Amniotic stem cell (primary cell): ENCODE measurements around the gene KCNJ5.

Experiments
- DNase-seq: peaks from one replicate; lab custom pipeline; 2025; lab: John Stamatoyannopoulos, UW

The KCNJ5 gene

DNA sequence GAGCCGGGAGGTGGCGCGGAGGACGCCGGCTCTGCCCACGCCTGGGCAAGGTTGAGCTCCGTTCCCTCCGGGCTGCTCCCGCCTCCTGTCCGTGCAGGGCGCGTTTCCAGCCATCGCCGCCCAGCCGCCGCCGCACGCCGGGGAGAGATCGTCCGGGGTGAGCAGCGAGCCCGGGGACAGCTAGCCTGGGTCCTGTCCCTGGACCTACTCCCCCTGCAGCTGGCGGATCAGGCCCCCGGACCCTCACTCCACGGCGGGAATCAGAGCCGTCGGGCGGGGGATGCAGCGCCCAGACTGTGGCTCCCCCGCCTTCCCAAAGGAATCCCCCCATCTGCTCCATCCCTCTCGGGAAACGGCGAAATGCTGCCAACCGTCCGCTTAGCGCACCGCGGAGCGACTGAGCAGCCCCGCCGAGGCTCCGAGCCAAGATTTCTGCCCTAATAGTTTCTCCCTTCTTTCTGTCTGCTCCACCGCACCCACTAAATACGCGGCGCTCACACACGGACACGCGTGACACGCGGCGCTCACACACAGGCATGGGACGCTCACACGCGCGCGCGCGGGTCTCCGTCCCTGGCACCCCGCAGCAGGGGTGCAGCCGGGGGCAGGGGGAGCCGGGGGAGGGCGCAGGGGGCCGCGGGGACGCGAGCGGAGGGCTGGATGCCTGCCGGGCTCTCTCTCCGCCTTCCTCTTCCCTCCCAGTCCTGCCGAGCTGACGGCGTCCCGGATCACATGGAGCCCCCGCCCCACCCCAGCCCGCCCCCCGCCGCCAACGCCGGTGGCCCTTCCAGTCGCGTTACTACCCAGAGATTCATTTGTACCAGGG, at the start of gene KCNJ5:
Gene KCNJ5 (plus strand): TSS at position 814 of the 826 bp plus-strand sequence. CDS start 19,918 bp downstream, outside the sequence.
- no peak for DNase-seq

DNA sequence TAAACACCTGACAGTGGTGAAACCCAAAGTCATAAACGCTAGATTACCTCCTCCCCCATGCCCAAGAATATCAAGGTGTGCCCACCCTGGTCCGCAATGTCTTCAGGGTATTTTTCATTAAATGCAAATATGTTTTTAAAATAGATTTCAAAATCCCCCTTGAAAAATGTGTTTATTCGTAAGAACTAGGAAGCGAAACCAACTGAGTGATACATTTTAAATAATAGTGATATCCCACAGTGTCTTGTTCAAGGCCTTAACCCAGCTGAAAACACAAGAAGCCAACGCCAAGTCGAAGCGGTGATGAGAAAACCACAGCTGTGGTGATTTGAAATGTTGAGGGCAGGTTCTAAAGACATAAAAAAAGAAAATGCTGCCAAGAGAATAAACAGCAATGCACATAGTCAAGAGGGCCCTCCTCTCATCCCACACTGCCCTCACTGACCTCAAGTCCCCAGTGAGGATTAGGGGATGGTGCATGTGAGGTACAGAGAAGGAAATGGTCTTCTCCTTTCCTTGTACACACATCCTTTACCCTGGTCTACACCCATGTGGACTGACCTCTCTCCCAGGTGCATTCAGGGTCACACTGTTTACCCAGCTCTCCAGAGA, 49.6 kb upstream of the KCNJ5 start:
- no peak for DNase-seq

DNA sequence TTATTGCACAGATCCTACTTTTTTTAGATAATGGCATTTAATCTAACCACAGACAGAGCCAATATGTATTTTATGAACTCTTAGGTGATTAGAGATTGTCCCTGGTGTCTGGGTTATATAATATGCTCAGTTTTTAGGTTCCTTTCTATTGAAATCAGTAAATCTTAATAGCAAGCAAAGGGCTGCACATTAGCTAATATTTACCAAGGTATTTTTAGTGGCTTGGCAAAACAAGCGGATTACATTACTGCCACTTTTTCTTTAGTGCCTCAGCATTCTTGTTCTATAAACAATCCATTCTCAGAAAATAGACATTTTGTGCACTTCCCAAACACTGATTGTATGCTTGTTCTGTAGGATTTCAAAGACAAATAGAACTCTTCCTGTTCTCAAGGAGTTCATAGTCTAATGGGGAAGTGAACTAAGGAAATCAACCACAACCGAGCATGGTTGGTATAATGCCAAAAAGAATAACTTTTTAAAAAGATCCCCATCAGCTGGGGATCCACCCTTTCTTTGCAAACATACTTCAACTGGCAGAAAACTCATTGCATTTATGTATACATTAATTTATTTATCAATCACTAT, 47.9 kb upstream of the KCNJ5 start:
- DNase-seq: no peak

DNA sequence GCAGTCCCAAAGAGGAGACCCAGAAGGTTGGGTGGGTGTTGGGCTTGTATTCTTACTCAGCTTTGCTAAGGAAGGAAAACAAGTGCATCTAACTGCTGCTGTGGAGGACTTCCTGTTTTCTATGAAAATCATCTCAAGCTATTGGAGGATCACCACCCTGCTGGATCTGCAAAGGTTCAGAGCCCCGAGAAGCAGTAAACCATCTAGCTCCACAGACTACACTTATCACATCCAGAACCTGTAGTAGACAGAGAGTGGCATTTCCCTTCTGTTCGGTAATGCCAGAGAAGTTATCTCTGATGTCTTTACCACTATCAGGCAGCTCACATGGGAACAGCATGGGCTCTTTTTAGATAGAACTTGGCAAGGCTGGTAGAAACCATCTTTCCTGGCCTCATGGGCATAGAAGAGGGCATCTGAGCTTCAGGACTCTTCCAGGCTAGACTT, 45.8 kb upstream of the KCNJ5 start:
- no peak for DNase-seq

DNA sequence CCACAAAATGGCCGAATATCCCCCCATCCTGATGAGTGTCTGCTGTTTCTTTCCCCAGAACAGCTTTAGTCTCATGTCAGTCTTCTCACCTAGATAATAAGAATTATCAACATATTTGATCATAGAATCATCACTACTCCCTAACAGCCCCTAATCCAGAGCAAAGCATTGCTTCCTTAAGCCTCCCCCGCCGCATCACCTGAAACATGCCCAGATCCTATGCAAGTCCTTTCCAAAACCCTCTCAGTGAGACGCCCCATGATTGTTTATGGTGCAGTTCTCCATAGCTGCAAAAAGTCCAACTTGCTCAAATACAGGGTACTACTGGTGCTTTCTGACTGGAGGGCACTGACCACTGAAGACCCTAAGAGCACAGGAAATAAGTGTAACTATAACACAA, 44.2 kb upstream of the KCNJ5 start:
- DNase-seq: no peak

DNA sequence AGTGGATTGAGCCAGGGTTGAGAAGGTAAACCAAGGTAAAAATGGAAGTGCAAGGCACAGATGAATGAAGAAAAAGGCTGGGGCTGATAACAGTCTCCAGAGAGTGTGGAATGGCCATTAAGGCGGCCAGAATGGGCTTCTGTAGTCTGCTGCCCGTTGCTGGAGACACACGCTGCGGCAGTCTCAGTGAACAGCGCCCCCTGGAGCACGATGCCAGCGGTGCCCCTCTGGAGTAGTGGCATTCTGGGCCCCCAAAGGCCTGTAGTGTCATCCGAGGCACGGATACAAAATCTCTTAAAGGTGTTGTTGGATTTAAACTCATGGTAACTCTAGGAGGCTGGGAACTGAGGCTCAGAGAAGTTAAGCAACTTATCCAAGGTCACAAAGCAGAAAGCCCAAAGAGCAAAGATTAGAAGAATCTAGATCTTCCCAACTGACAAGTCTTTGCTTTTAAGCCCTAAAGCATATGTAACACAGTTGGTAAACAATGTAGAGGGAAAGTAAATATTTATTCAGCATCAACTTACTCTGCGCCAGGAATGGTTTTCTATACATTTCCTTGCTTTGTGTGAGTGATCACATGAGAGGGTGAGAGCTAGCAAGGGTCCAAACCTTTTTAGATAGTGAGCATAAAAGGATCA, 42.2 kb upstream of the KCNJ5 start:
- no peak for DNase-seq

DNA sequence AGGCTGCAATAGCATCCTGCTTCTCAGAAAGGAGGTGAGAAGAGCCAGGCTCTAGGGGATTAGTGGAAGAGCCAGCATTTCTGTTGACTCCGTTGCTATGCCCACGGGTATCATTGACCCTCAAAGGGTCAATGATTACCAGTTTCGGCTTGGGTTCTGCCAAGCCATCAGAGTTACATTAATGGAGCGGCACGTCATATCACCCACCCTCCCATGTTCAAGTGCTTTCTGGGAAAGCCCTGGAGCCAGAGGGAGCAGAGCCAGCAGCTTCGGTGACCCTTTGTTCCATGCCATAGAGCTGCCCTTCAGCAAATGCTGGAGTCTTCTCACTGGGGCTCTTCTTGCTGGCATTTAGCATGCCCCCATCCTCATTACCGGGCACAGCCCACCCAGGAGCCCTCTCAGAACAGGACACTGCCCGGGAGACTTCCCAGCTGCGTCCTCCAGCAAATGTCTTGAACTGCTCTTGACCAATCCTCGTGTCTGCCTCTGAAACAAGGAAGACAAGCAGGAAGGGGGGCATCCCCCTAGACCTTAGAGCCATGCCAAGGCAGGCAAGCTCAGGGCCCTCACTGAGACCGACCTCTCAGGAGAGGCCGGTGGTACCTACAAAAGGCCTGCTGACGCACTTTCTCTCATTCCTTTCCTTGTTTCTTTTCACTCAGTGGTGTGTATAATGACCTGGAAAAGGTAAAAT, 38.7 kb upstream of the KCNJ5 start:
- DNase-seq: no peak

DNA sequence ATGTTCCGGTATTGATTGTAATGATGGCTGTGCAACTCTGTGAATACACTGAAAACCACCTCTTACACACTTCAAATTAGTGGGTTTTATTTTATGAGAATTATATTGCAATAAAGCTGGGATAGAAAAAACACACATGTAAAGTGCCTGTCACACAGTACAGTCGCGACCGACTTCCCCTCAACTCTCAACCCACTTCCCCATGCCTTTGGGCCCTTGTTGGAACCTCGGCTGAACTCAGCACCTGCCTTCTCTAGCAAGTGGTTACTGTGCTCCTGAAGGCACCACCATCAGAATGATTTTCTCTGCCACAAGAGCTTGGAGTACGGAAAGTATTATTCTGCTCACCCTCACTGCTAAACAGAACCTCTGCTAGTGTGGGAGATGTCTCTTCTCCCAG, 37.6 kb upstream of the KCNJ5 start:
- no peak for DNase-seq

DNA sequence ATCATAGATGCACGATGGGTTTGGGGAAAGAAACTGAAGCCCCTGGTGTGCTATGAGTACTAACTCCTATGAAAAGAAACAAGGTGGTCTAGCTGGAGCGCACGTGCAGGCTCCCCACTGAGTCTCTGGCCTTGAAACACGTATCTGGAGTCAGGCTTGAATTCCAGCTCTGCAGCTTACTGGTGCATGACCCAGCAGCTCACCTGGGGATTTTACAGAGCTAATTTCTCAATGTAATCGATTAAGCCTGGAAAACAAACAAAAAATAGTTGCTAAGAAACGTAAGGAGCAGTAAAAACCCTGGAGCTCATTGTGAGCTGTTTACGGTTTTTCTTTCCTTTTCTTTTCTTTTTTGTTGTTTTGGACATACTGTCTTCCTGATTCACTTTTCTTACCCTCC, 36.3 kb upstream of the KCNJ5 start:
- no peak for DNase-seq

DNA sequence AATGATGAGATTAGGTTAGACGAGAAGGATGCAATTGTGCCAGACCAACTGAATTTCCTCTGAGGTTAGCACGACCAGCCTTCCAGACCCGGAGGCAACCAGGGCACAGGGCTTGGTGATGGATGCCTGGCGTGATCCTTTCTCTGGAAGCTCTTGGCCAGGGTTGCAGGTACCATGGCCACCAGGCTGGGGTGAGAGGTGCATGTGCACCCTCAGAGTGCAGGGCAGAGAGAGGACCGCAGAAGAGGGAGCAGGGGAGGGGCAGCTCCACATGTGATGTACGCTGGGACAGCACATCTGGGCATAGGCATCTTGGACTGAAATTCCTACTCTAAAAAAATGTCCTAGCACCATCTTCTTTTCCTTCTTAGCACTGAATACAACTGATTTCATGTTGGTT, 34.9 kb upstream of the KCNJ5 start:
- DNase-seq: no peak

DNA sequence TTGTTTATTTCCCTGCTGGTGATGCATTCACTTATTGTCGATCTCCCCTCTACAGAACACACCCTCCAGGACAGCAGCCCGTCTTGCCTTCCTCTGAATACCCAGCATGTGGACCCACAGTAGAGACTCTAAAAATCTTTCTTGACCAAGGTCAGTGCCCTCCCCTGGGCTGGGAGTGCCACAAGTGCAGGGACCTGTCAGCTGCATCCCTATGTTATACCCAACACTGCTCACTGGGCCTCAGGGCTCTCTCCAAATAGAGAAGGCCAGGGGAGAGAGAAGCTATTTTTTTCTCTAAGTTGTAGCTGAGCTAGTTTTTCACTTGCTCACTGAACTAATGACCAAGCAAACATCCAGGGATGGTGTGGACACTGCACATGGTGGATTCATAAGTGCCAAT, 33.8 kb upstream of the KCNJ5 start:
- DNase-seq: no peak

DNA sequence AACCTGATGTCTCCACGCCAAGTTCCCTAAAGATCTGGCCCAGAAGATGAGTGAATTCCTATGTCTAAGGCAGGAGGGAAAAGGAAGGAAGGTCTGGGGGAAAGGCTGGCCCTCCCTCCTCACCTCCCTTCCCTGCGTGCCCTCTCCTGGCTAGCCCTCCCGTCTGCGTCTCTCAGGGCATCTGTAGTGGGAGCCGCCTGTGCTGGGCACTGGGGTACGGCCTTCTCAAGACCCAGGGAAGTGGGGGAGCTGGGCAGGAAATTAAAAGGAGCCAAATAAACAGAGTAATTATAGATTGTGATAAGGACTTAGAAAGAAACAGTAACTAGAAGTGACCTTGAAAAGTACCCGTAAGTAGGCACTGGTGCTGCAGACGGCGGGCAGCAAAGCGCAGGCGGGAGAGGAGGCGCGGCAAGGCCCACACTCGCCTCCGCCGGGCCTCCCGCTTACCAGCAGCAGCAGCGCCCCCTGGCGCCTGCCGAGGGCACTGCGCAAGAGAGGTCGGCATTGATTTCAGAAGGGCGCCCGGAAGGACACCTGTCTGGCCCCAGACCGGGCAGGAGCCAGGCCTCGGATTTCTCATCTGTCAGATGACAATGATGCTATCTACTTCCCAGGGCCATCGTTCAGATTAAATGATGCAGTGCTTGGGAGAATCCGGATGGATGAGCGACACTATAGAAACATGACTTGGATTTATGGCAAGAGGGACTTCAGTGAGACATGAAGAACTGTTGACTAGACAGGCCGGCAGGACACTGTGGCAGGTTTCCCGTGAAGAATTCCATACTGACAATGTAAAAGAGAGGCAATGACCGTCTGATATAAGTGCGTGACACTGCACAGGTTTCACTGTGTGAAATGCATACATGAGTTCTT, 31.4 kb upstream of the KCNJ5 start:
- DNase-seq: no peak

DNA sequence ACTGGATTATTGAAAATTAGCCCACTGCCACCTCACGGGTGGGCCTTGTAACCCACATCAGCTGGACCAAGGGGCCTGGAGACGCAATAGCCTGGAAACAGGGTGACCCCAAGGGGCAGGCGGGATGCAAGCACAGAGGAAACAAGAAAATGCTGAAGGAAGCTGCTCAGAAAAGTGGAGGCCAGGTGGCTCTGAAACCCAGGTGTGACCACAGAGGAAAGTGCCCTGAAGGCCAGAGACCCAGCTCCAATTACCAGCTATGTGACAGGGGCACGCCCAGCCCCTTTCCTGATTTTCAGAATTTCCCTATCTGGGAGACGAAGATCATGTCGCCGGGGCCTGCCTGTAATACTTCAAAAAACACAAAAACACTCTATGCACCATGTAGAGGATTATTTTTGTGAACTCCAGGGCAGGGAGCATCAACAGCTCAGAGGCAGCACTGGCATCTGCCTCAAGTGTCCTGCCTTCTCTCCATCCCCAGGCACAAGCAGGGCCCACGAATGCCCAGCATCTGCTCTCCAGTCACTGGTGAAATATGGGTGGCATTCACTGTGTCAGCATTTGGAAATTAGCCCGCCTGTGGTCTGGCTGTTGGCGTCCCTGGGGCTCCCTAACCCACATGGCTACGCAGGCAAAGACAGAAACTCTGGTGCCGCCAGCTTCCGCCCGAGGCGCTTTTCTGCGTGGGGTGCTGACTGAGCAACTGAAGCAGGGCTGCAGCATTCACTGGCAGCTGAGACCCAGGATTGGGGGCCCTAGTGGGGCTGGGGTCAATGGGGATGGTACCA, 30.4 kb upstream of the KCNJ5 start:
- peak; percentile 79 for DNase-seq

DNA sequence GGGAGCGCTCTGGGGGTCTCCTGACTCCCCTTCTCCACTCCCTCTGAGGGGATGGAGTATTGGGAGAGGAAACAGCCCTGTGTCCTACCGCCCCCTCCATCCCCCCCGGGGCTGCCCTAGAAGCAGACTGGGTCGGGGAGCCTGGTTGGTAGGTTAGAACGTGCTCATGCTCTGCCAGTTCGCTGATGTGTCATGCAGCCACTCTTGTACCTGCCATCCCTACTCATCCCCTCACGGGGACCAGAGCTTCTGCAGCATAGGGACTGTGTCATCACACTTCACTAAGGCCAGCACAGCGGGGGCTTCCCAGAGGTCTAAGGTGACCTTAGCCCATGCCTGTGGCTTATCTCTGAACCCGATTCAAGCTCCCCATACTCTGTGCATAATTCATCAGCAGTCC, 28.8 kb upstream of the KCNJ5 start:
- no peak for DNase-seq

DNA sequence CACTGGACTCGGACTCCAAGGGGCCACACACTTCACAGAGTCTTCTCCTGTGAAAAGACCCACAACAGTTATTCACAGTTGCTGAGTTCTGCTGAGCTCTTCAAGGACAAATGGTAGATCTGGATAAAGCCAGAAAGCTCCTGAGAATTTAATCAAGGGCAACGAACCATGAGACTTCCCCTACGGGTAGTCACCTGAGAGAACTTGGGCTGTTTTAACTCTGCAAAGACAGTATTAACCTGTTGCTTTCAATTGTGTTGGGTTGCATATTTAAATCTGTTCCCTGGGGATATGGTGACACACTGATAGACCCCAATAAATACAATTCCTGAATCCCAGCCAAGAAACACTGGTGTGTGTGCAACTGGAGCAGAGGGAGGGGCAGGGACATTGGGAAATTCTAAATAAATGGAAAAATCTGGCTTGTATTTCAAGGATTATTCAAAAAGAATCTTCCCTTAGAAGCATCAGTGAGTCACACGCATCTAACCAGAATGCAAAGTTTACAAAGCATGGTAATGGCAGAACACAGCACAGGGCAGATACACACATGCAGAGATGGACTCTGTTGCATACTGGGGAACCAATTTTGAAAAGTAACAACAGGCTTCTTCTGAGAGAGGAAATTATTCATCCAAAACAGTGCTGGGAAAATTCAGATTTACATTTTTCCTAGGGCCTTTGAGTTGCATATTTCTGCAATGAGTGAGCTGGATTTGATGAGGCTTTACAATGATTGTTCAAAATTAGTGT, 28.1 kb upstream of the KCNJ5 start:
- DNase-seq: peak; percentile 54

DNA sequence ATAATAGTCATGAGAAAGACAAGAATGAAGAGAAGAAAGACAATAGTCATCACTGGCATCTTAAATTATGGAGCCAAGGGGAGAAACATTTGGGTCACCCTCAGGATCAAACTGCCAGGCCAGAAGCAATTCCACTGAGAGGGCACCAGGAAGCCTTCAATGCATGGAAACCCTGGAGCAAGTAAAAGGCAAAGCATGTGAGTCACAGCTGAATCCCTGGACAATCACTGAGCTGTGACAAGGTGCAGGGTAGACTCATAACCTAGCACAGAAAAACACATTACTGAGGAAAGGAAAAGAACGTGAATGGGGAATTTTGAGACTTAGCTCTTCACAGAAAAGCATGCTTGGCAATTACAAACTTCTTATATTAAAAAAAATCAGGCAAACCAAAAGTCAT, 25.7 kb upstream of the KCNJ5 start:
- peak; percentile 7 for DNase-seq

DNA sequence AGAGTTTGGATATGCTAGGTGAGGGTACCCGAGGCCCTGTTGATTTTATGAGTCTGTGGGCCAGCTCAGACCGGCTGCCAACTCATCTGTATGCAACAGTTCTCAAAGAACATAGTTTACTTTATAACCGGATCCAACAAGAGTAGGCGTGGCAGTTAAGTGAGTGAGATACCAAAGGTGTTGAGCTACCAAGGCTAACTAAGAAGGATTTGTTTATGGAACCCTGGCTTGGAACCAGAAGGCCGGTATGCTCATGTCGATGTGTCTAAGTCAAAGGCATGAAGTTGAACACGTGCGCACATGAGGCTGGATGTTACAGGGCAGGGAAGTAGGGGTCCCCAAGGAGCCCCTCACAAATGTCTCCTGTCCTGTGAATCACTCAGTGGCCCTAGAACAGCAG, 23.9 kb upstream of the KCNJ5 start, which contains the start of gene KCNJ1:
Gene KCNJ1 (minus strand): TSS at position 20 of the 400 bp plus-strand sequence. CDS start 27,053 bp downstream, outside the sequence.
- DNase-seq: no peak

DNA sequence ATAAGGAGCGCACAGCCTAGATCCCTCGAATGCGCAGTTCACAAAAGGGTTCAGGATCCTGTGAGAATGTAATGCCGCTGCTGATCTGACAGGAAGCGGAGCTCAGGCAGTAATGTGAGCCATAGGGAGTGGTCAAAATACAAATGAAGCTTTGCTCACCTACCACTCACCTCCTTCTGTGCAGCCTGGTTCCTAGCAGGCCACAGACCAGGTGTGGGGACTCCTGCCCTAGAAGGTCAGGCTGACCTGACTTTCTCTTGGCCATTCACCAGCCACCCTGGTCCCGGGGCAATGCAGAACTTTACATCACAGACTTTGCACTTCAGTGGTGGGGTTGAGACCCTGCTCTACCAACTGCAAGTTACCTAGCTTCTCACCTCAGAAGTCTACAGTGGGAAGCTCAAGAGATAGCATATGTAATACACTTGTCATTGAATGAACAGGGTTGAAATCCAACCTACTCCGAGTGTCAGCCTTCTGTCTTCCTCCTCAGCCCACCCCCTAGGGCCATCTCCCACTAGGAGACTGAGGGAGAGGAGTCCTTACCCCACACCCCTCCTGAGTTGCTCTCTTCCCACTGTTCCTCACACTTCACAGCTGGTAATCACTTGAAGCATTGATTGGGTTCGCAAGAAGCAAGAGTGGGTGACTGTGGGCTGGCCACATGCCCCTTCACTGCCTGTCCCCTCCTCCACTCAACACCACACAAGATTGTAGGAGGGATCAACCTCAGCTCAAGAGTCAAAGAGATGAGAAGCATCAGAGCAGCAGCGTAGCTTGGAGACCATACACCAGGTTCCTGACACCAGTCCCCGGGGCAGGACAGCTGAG, 22.1 kb upstream of the KCNJ5 start:
- DNase-seq: no peak
